Keratinocyte (primary cell): Measurements from ENCODE around the gene ATG4B. TPM values are rescaled to one million over a fixed set of nuclear protein-coding genes. Genes with fewer than 3 reads are reported as not detected.

ENCODE experiments used
- DNase-seq: peaks from one replicate; pipeline ENCODE4 v3.0.0-alpha.2; 2011; ENCODE audit warnings: low read depth, missing footprints, low spot score
- FAIRE-seq: peaks from 2 replicates; lab custom pipeline; 2011; peaks lifted over from hg19 to GRCh38; lab: Jason Lieb, UNC
- H2AFZ ChIP-seq: 2 replicates; pipeline ENCODE4 v1.6.0; 2012; ENCODE audit warnings: low read length, control low read depth, inconsistent platforms; ENCODE audit not compliant: control insufficient read depth
- H3K27ac ChIP-seq: 2 replicates; pipeline ENCODE4 v1.5.1; 2011; ENCODE audit warnings: low read length; ENCODE audit not compliant: control insufficient read depth, insufficient read depth
- H3K27me3 ChIP-seq: 3 replicates; pipeline ENCODE4 v1.6.0; 2011; ENCODE audit warnings: low read length; ENCODE audit not compliant: control insufficient read depth, insufficient read depth; ENCODE audit errors: extremely low read depth
- H3K36me3 ChIP-seq, 2 experiments: 2 replicates in 1 of 2; 3 replicates in 1 of 2; pipeline ENCODE4 v1.5.1; 2011; ENCODE audit warnings: low read length in 2 of 2, mild to moderate bottlenecking in 1 of 2; ENCODE audit not compliant: control insufficient read depth in 2 of 2, insufficient read depth in 2 of 2; ENCODE audit errors: extremely low read depth in 1 of 2
- H3K4me1 ChIP-seq: 3 replicates; pipeline ENCODE4 v1.5.1; 2011; ENCODE audit warnings: low read length; ENCODE audit not compliant: control insufficient read depth, insufficient read depth; ENCODE audit errors: extremely low read depth
- H3K4me2 ChIP-seq: 3 replicates; pipeline ENCODE4 v1.6.0; 2011; ENCODE audit warnings: low read depth, low read length; ENCODE audit not compliant: control insufficient read depth, insufficient read depth; ENCODE audit errors: extremely low read depth
- H3K4me3 ChIP-seq, 3 experiments: fragments of 200-600 bp in 1 of 3; sonication (generic) in 1 of 3; 2 replicates in 2 of 3; 3 replicates in 1 of 3; pipeline ENCODE4 v1.5.1; 2011 to 2016; ENCODE audit warnings: low read length in 3 of 3, mild to moderate bottlenecking in 3 of 3, control low read depth in 2 of 3, inconsistent platforms in 1 of 3, low read depth in 1 of 3, mixed read lengths in 1 of 3, mixed run types in 1 of 3, moderate library complexity in 1 of 3; ENCODE audit not compliant: control insufficient read depth in 2 of 3, insufficient read depth in 2 of 3; ENCODE audit errors: extremely low read depth in 1 of 3
- H3K79me2 ChIP-seq: 2 replicates; pipeline ENCODE4 v1.6.0; 2012; ENCODE audit warnings: low read length; ENCODE audit not compliant: control insufficient read depth, insufficient read depth
- H3K9ac ChIP-seq: 3 replicates; pipeline ENCODE4 v1.6.0; 2011; ENCODE audit warnings: low read length; ENCODE audit not compliant: control insufficient read depth, insufficient read depth; ENCODE audit errors: extremely low read depth
- H3K9me1 ChIP-seq: 3 replicates; pipeline ENCODE4 v1.6.0; 2011; ENCODE audit warnings: low read length; ENCODE audit not compliant: control insufficient read depth, insufficient read depth; ENCODE audit errors: extremely low read depth
- H3K9me3 ChIP-seq: 2 replicates; pipeline ENCODE4 v1.5.1; 2012; ENCODE audit warnings: low read depth, low read length; ENCODE audit not compliant: control insufficient read depth
- H4K20me1 ChIP-seq: 3 replicates; pipeline ENCODE4 v1.6.0; 2011; ENCODE audit warnings: low read length; ENCODE audit not compliant: control insufficient read depth, insufficient read depth; ENCODE audit errors: extremely low read depth
- CTCF ChIP-seq, 3 experiments: IDR thresholded peaks in 1 of 3; conservative IDR thresholded peaks in 1 of 3; optimal IDR thresholded peaks in 1 of 3; 2 replicates in 2 of 3; 3 replicates in 1 of 3; pipeline versions ENCODE3 to v1.5.1; 2011; ENCODE audit warnings: low read length in 3 of 3, mild to moderate bottlenecking in 3 of 3, moderate library complexity in 2 of 3, control low read depth in 1 of 3, inconsistent platforms in 1 of 3; ENCODE audit not compliant: insufficient read depth in 2 of 3; ENCODE audit errors: extremely low read depth in 1 of 3
- EZH2 ChIP-seq: IDR thresholded peaks from one replicate; pipeline ENCODE4 v1.6.1; 2012; ENCODE audit warnings: inconsistent platforms, mild to moderate bottlenecking, low read length, moderate library complexity
- dilution Hi-C: fragments of 300-500 bp; cut with MboI; formaldehyde crosslinking; loops from one replicate; pipeline ENCODE4 v1.7.0; 2020; ENCODE audit warnings: low sequenced_read_pairs; ENCODE audit not compliant: extremely low pct_ligation_motif_present
- polyA plus RNA-seq, 5 experiments: library from polyadenylated mRNA; depleted of rRNA in 3 of 5; stranded (reverse) in 3 of 5; stranded (forward) in 1 of 5; unstranded in 1 of 5; fragments of >200 nt; gene quantifications; 1 replicate in 1 of 5; 2 replicates in 3 of 5; 3 replicates in 1 of 5; pipeline versions ENCODE4 v1.2.1 to v1.2.3, GENCODE V29; 2011 to 2012; ENCODE audit warnings: missing spikeins in 2 of 5, low read depth in 1 of 5, low replicate concordance in 1 of 5

Gene ATG4B
- polyA plus RNA-seq, 1 donor (not counting 4 experiments of a cell fraction or from before 2014, with no cell fraction given), result 69.0 TPM

GRCh38 chr2:241708879-241709278 is 71.4 kb downstream of the ATG4B start:
- H3K27me3 ChIP-seq, result no peaks in the 10 kb centered on the region
- TF ChIP-seq CTCF (optimal IDR thresholded peaks at IDR 0.05 in 1 of 3, IDR thresholded peaks at IDR 0.05 in 1 of 3, conservative IDR thresholded peaks at IDR 0.05 in 1 of 3; ENCODE audit: extremely low read depth in 1 of 3, insufficient read depth in 2 of 3, low read length in 3 of 3) (no peak), EZH2 (no peak)
- H3K4me2 ChIP-seq, result no peak overlapping the region
- no peaks in the 10 kb centered on the region for H3K9me1 ChIP-seq
- no peak overlapping the region for H3K4me3 ChIP-seq
- dilution Hi-C loops, result no loop called here
- no peak for DNase-seq
- H3K4me1 ChIP-seq, result no peaks in the 10 kb centered on the region
- H3K9me3 ChIP-seq, result no peaks in the 10 kb centered on the region
- H3K9ac ChIP-seq, result no peak overlapping the region
- no peaks in the 10 kb centered on the region for H3K79me2 ChIP-seq
- H3K36me3 ChIP-seq, result peaks cover 20 to 31% of the 10 kb centered on the region in 2 experiments
- H3K27ac ChIP-seq, result no peak overlapping the region
- no peak for FAIRE-seq
- H2AFZ ChIP-seq, result no peak overlapping the region
- no peaks in the 10 kb centered on the region for H4K20me1 ChIP-seq

DNA sequence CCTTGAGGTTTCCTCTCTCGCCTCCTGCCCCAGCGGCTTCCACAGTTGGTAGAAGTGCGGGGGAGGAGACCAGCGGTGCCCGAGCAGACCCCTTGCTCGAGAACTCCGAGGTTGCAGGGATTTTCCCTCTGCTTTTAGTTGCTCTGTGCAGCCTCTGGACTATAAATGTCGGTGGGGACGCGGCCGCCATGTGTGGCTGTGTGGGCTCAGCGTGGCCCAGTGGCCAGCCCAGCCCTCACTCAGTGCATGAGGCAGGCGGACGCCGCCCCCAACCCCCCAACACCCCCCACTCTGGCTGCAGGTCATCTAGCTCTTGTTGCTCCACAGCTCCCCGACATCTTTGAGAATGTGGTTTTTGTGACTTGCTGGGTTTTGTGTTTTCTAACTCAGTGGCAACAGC is 81.6 kb downstream of the ATG4B start:
- H3K9me1 ChIP-seq, result no peaks in the 10 kb centered on the region
- dilution Hi-C loops, result no loop called here
- no peak overlapping the region for H3K4me2 ChIP-seq
- no peak overlapping the region for H2AFZ ChIP-seq
- no peaks in the 10 kb centered on the region for H3K9me3 ChIP-seq
- H3K79me2 ChIP-seq, result no peaks in the 10 kb centered on the region
- H3K4me1 ChIP-seq, result no peaks in the 10 kb centered on the region
- no peaks in the 10 kb centered on the region for H4K20me1 ChIP-seq
- H3K9ac ChIP-seq, result no peak overlapping the region
- FAIRE-seq (no peak), DNase-seq (no peak)
- H3K36me3 ChIP-seq, result peaks cover 8 to 20% of the 10 kb centered on the region in 2 experiments
- no peaks in the 10 kb centered on the region for H3K27me3 ChIP-seq
- no peak overlapping the region for H3K27ac ChIP-seq
- TF ChIP-seq CTCF (optimal IDR thresholded peaks at IDR 0.05 in 1 of 3, IDR thresholded peaks at IDR 0.05 in 1 of 3, conservative IDR thresholded peaks at IDR 0.05 in 1 of 3; ENCODE audit: extremely low read depth in 1 of 3, insufficient read depth in 2 of 3, low read length in 3 of 3), result no peak
- TF ChIP-seq EZH2, result no peak
- no peak overlapping the region for H3K4me3 ChIP-seq
